Endothelial cell of umbilical vein (primary cell): ENCODE measurements around the gene NSA2. TPM values are rescaled to one million over a fixed set of nuclear protein-coding genes. Genes with fewer than 3 reads are reported as not detected.

Experiments
- BruUV-seq: library from RNA; stranded (reverse); fragments of 400-500 nt; replicated peaks from 2 replicates; lab custom pipeline; 2021; lab: Mats Ljungman, UMichigan
- CTCF ChIA-PET: fragments of 300-600, 350-600 bp; sonication (Branson Sonifier 250); formaldehyde crosslinking; loops from one replicate; lab custom pipeline; 2021; ENCODE audit warnings: antibody characterized with exemption, inconsistent platforms; lab: Charles Lee
- POLR2A ChIA-PET: fragments of 300-600, 350-600 bp; sonication (Branson Sonifier 250); formaldehyde crosslinking; loops from one replicate; lab custom pipeline; 2021; ENCODE audit warnings: antibody characterized with exemption, inconsistent platforms; lab: Charles Lee
- DNase-seq: peaks from one replicate; pipeline ENCODE4 v3.0.0-alpha.2; 2011; ENCODE audit warnings: low read depth, low spot score
- FAIRE-seq: peaks from 2 replicates; lab custom pipeline; 2011; peaks lifted over from hg19 to GRCh38; lab: Jason Lieb, UNC
- H2AFZ ChIP-seq: 2 replicates; pipeline ENCODE4 v1.6.0; 2012; ENCODE audit warnings: low read depth, low read length, control low read depth, inconsistent platforms
- H3K27ac ChIP-seq: 2 replicates; pipeline ENCODE4 v1.5.1; 2011; ENCODE audit warnings: low read depth, mild to moderate bottlenecking, control low read depth, low read length, moderate library complexity; ENCODE audit not compliant: insufficient read depth
- H3K27me3 ChIP-seq, 2 experiments: 2 replicates each; pipeline versions ENCODE4 v1.6.0 to v1.6.1; 2011; ENCODE audit warnings: low read length in 2 of 2, mixed read lengths in 1 of 2; ENCODE audit not compliant: control insufficient read depth in 2 of 2, insufficient read depth in 2 of 2
- H3K36me3 ChIP-seq, 2 experiments: 2 replicates in 1 of 2; 3 replicates in 1 of 2; pipeline ENCODE4 v1.5.1; 2011; ENCODE audit warnings: low read length in 2 of 2, mild to moderate bottlenecking in 1 of 2, moderate library complexity in 1 of 2; ENCODE audit not compliant: control insufficient read depth in 2 of 2, insufficient read depth in 2 of 2; ENCODE audit errors: extremely low read depth in 1 of 2
- H3K4me1 ChIP-seq: 3 replicates; pipeline ENCODE4 v1.5.1; 2011; ENCODE audit warnings: mild to moderate bottlenecking, low read length; ENCODE audit not compliant: control insufficient read depth, insufficient read depth; ENCODE audit errors: extremely low read depth
- H3K4me2 ChIP-seq: 2 replicates; pipeline ENCODE4 v1.6.1; 2011; ENCODE audit warnings: low read length, control low read depth, mixed read lengths; ENCODE audit not compliant: insufficient read depth
- H3K4me3 ChIP-seq, 3 experiments: fragments of 200-600 bp in 1 of 3; sonication (generic), shearing (Covaris generic) in 1 of 3; replicated peaks in 1 of 3; 2 replicates each; pipeline ENCODE4 v1.5.1; 2011 to 2016; ENCODE audit warnings: control low read depth in 3 of 3, low read length in 3 of 3, mild to moderate bottlenecking in 2 of 3, inconsistent platforms in 1 of 3, low read depth in 1 of 3, moderate library complexity in 1 of 3; ENCODE audit not compliant: insufficient read depth in 1 of 3
- H3K79me2 ChIP-seq: 2 replicates; pipeline ENCODE4 v1.6.0; 2012; ENCODE audit warnings: low read length, inconsistent platforms; ENCODE audit not compliant: control insufficient read depth, insufficient read depth
- H3K9ac ChIP-seq: replicated peaks from 2 replicates; pipeline ENCODE3; 2011; ENCODE audit warnings: low read length, control low read depth; ENCODE audit not compliant: insufficient read depth; ENCODE audit errors: extremely low read depth
- H3K9me1 ChIP-seq: replicated peaks from 3 replicates; pipeline ENCODE4 v1.6.0; 2011; ENCODE audit warnings: mild to moderate bottlenecking, low read length; ENCODE audit not compliant: control insufficient read depth, insufficient read depth; ENCODE audit errors: extremely low read depth
- H3K9me3 ChIP-seq: replicated peaks from 2 replicates; pipeline ENCODE4 v1.5.1; 2012; ENCODE audit warnings: low read length, inconsistent platforms; ENCODE audit not compliant: control insufficient read depth, insufficient read depth
- H4K20me1 ChIP-seq: replicated peaks from 2 replicates; pipeline ENCODE3; 2011; ENCODE audit warnings: mild to moderate bottlenecking, low read length; ENCODE audit not compliant: control insufficient read depth, insufficient read depth; ENCODE audit errors: extremely low read depth
- FOS ChIP-seq: IDR thresholded peaks from 2 replicates; pipeline ENCODE4 v1.6.1; 2011; ENCODE audit warnings: mild to moderate bottlenecking, low read length, moderate library complexity, borderline replicate concordance; ENCODE audit not compliant: insufficient read depth
- MYC ChIP-seq: IDR thresholded peaks from one replicate; pipeline ENCODE4 v1.6.1; 2011; ENCODE audit warnings: mild to moderate bottlenecking, low read depth, low read length
- POLR2A ChIP-seq: IDR thresholded peaks from 2 replicates; pipeline ENCODE4 v1.6.1; 2012; ENCODE audit warnings: low read depth, mild to moderate bottlenecking, control low read depth, low read length
- dilution Hi-C: fragments of 300-500 bp; cut with MboI; formaldehyde crosslinking; loops from one replicate; pipeline ENCODE4 v1.15.0; 2019; ENCODE audit warnings: low sequenced_read_pairs; ENCODE audit not compliant: extremely low pct_ligation_motif_present
- intact Hi-C: fragments of 100-400 bp; cut with micrococcal nuclease; formaldehyde crosslinking; loops from one replicate; pipeline ENCODE4 v1.10.0; 2022
- polyA plus RNA-seq, 4 experiments: library from polyadenylated mRNA; depleted of rRNA in 3 of 4; stranded (reverse) in 3 of 4; unstranded in 1 of 4; fragments of >200 nt; gene quantifications; 2 replicates each; pipeline versions ENCODE4 v1.2.1 to v1.2.3, GENCODE V29; 2011 to 2012; ENCODE audit warnings: missing spikeins in 1 of 4
- total RNA-seq: library from RNA; stranded (reverse); gene quantifications from 2 replicates; pipeline ENCODE4 v1.2.3, GENCODE V29; 2021
- TF ChIP-seq, protein P1 (sequence below), 2 donors: IDR thresholded peaks; 1 replicate in 1 of 2; 2 replicates in 1 of 2; pipeline ENCODE4 v1.5.1; 2011; ENCODE audit warnings: low read length in 2 of 2, mild to moderate bottlenecking in 2 of 2, moderate library complexity in 2 of 2, control low read depth in 1 of 2, inconsistent platforms in 1 of 2, low read depth in 1 of 2; ENCODE audit not compliant: insufficient read depth in 1 of 2; ENCODE audit errors: extremely low read depth in 1 of 2

The NSA2 gene
- total and polyA plus RNA-seq, 2 donors (not counting 3 experiments of a cell fraction or from before 2014, with no cell fraction given): 20.7 to 73.8 TPM

DNA sequence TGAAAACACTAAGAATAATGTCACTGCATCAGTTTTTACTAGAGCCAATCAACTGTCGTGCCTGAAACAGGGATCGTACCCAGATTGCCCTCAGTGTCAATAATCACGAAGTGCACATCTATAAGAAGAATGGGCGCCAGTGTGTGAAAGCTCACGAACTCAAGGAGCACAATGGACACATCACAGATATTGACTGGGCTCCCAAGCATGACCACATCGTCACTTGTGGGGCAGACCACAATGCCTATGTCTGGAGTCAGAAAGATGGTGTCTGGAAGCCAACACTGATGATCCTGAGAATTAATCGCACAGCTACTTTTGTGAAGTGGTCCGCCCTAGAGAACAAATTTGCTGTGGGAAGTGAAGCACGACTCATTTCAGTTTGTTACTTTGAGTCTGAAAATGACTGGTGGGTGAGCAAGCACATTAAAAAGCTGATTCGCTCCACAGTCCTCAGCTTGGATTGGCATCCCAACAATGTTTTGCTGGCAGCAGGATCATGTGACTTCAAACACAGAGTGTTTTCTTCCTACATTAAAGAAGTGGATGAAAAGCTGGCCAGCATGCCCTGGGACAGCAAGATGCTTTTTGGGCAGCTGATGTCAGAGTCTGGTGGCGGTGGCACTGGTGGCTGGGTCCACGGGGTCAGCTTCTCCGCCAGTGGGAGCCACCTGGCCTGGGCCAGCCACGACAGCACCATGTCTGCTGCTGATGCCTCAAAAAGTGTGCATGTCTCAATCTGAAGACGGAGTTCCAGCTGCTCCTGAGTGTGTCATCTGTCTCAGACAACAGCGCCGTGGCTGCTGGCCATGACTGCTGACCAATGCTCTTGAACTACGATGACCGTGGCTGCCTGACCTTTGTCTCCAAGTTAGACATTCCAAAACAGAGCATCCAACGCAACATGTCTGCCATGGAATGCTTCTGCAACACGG lies 32.2 kb downstream of the NSA2 start:
- intact Hi-C loops: no loop called here
- H3K9ac ChIP-seq: no peak overlapping the region
- DNase-seq: no peak

DNA sequence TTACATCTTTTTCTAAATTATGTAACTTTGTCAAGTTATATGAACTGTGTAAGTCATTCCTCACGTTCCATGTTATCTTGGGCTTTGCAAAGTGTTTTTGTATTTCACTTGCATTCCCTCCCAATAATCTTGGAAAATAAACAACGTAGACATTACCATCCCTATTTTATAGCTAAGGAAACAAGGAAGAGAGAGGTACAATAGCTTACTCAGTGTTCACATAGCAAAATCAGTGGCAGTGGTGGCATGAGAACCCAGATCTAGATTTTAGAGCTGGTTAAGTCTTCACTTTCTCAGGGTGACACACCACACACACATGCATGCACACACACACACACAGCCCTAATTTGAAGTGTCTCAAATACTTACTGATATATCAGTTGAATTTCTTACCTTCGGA lies 34.1 kb downstream of the NSA2 start:
- TF ChIP-seq MYC (no peak), FOS (no peak), POLR2A (no peak)
- TF ChIP-seq, protein P1, sequence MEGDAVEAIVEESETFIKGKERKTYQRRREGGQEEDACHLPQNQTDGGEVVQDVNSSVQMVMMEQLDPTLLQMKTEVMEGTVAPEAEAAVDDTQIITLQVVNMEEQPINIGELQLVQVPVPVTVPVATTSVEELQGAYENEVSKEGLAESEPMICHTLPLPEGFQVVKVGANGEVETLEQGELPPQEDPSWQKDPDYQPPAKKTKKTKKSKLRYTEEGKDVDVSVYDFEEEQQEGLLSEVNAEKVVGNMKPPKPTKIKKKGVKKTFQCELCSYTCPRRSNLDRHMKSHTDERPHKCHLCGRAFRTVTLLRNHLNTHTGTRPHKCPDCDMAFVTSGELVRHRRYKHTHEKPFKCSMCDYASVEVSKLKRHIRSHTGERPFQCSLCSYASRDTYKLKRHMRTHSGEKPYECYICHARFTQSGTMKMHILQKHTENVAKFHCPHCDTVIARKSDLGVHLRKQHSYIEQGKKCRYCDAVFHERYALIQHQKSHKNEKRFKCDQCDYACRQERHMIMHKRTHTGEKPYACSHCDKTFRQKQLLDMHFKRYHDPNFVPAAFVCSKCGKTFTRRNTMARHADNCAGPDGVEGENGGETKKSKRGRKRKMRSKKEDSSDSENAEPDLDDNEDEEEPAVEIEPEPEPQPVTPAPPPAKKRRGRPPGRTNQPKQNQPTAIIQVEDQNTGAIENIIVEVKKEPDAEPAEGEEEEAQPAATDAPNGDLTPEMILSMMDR (IDR thresholded peaks at IDR 0.05; ENCODE audit: extremely low read depth in 1 of 2, insufficient read depth in 1 of 2, low read depth in 1 of 2, low read length in 2 of 2): no peak
- CTCF ChIA-PET: no interaction called here
- FAIRE-seq (no peak), DNase-seq (no peak)
- Histone ChIP-seq H3K9me3 (no peaks in the 10 kb centered on the region), H2AFZ (no peak overlapping the region), H3K79me2 (no peaks in the 10 kb centered on the region), H3K4me2 (no peak overlapping the region), H3K4me3 (no peak overlapping the region), H4K20me1 (no peaks in the 10 kb centered on the region), H3K4me1 (no peaks in the 10 kb centered on the region), H3K27ac (no peak overlapping the region), H3K36me3 (no peaks in the 10 kb centered on the region), H3K27me3 (peaks cover 2% of the 10 kb centered on the region in 2 experiments), H3K9me1 (no peaks in the 10 kb centered on the region), H3K9ac (no peak overlapping the region)
- dilution Hi-C loops: no loop called here
- POLR2A ChIA-PET: no interaction called here
- no TSS peak for BruUV-seq
- intact Hi-C loops: no loop called here

More for the DNA sequence above, 32.2 kb downstream of the NSA2 start:
- H2AFZ ChIP-seq: no peak overlapping the region
- ChIA-PET POLR2A (no interaction called here), CTCF (no interaction called here)
- H3K4me3 ChIP-seq: no peak overlapping the region
- no peak overlapping the region for H3K4me2 ChIP-seq
- H3K4me1 ChIP-seq: no peaks in the 10 kb centered on the region
- H3K79me2 ChIP-seq: no peaks in the 10 kb centered on the region
- peaks cover 0 to 2% of the 10 kb centered on the region in 2 experiments for H3K27me3 ChIP-seq
- no peak overlapping the region for H3K27ac ChIP-seq
- dilution Hi-C loops: no loop called here
- FAIRE-seq: no peak
- no peaks in the 10 kb centered on the region for H3K9me1 ChIP-seq
- no peaks in the 10 kb centered on the region for H3K36me3 ChIP-seq
- no peak for TF ChIP-seq FOS
- TF ChIP-seq, protein P1 (IDR thresholded peaks at IDR 0.05; ENCODE audit: extremely low read depth in 1 of 2, insufficient read depth in 1 of 2, low read depth in 1 of 2, low read length in 2 of 2): no peak
- no peaks in the 10 kb centered on the region for H4K20me1 ChIP-seq
- BruUV-seq: no TSS peak
- no peaks in the 10 kb centered on the region for H3K9me3 ChIP-seq
